ENCODE data around the gene CHST1. TPM values are rescaled to one million over a fixed set of nuclear protein-coding genes. Genes with fewer than 3 reads are reported as not detected.

CHST1 gene
- total RNA-seq, 1 donor from 2014 or later, result 2.6 TPM

DNA sequence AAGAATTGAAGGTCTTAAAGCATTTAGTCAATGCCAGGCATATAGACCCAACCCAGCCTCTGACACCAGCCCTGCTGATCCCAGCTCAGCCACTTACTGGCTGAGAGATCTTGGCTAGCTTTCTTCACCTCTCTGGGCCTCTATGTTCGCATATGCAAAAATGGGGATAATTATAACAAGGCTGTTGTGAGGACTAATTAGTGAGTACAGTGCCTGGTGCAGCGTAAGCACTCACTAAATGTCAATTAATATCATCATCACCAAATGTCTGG is 10.5 kb downstream of the CHST1 start:
- no peak overlapping the region for H3K4me3 ChIP-seq (ENCODE audit: insufficient read depth, low read depth, low read length)
- Mint-ChIP-seq H3K4me3 (ENCODE audit: unreplicated experiment) (no peak overlapping the region), H3K27ac (ENCODE audit: unreplicated experiment) (no peak overlapping the region), H3K9me3 (ENCODE audit: unreplicated experiment) (no peaks in the 10 kb centered on the region), H3K36me3 (ENCODE audit: low read depth, unreplicated experiment) (no peaks in the 10 kb centered on the region), H3K4me1 (ENCODE audit: low read depth, unreplicated experiment) (peaks cover 17% of the 10 kb centered on the region), H3K27me3 (ENCODE audit: low read depth, unreplicated experiment) (peaks cover 41% of the 10 kb centered on the region)
- no peak overlapping the region for H3K4me2 ChIP-seq (ENCODE audit: low read length)
- H3K4me1 ChIP-seq (ENCODE audit: insufficient read depth, low read length), result peaks cover 15% of the 10 kb centered on the region
- no peak for TF ChIP-seq EZH2 (IDR thresholded peaks at IDR 0.05; ENCODE audit: insufficient read depth, low read length)
- no peak for TF ChIP-seq CTCF (IDR thresholded peaks at IDR 0.05; ENCODE audit: insufficient read depth, low read depth, low read length)
- H3K9ac ChIP-seq (ENCODE audit: low read length), result no peak overlapping the region
- no peaks in the 10 kb centered on the region for H3K27me3 ChIP-seq (ENCODE audit: insufficient read depth, low read length)
- no peaks in the 10 kb centered on the region for H3K9me3 ChIP-seq (ENCODE audit: insufficient read depth, low read depth, low read length)
- no peaks in the 10 kb centered on the region for H3K79me2 ChIP-seq (ENCODE audit: insufficient read depth, low read length)
- H3K36me3 ChIP-seq (ENCODE audit: insufficient read depth, low read length), result no peaks in the 10 kb centered on the region
- no peak for DNase-seq (ENCODE audit: low read depth)
- no peak overlapping the region for H3K27ac ChIP-seq (ENCODE audit: low read depth, low read length)
- H4K20me1 ChIP-seq (ENCODE audit: insufficient read depth, low read length), result no peaks in the 10 kb centered on the region
- FAIRE-seq, result no peak
- H2AFZ ChIP-seq (ENCODE audit: low read depth, low read length), result no peak overlapping the region

- Histone ChIP-seq H3K9ac (ENCODE audit: low read length) (no peak overlapping the region), H3K9me3 (ENCODE audit: insufficient read depth, low read depth, low read length) (no peaks in the 10 kb centered on the region), H3K27me3 (ENCODE audit: insufficient read depth, low read length) (no peaks in the 10 kb centered on the region), H3K4me3 (ENCODE audit: insufficient read depth, low read depth, low read length) (no peak overlapping the region), H3K4me2 (ENCODE audit: low read length) (no peak overlapping the region), H2AFZ (ENCODE audit: low read depth, low read length) (no peak overlapping the region), H4K20me1 (ENCODE audit: insufficient read depth, low read length) (no peaks in the 10 kb centered on the region), H3K79me2 (ENCODE audit: insufficient read depth, low read length) (no peaks in the 10 kb centered on the region), H3K4me1 (ENCODE audit: insufficient read depth, low read length) (peaks cover 15% of the 10 kb centered on the region), H3K27ac (ENCODE audit: low read depth, low read length) (no peak overlapping the region), H3K36me3 (ENCODE audit: insufficient read depth, low read length) (no peaks in the 10 kb centered on the region)
- peaks cover 41% of the 10 kb centered on the region for H3K27me3 Mint-ChIP-seq (ENCODE audit: low read depth, unreplicated experiment)
- no peaks in the 10 kb centered on the region for H3K36me3 Mint-ChIP-seq (ENCODE audit: low read depth, unreplicated experiment)
- TF ChIP-seq CTCF (IDR thresholded peaks at IDR 0.05; ENCODE audit: insufficient read depth, low read depth, low read length) (no peak), EZH2 (IDR thresholded peaks at IDR 0.05; ENCODE audit: insufficient read depth, low read length) (no peak)
- H3K4me1 Mint-ChIP-seq (ENCODE audit: low read depth, unreplicated experiment), result peaks cover 17% of the 10 kb centered on the region
- FAIRE-seq, result no peak
- no peak overlapping the region for H3K4me3 Mint-ChIP-seq (ENCODE audit: unreplicated experiment)
- no peak overlapping the region for H3K27ac Mint-ChIP-seq (ENCODE audit: unreplicated experiment)
- DNase-seq (ENCODE audit: low read depth), result no peak
- H3K9me3 Mint-ChIP-seq (ENCODE audit: unreplicated experiment), result no peaks in the 10 kb centered on the region
Measured at GRCh38 chr11:45654231-45655011, 11.0 kb downstream of the CHST1 start.

DNA sequence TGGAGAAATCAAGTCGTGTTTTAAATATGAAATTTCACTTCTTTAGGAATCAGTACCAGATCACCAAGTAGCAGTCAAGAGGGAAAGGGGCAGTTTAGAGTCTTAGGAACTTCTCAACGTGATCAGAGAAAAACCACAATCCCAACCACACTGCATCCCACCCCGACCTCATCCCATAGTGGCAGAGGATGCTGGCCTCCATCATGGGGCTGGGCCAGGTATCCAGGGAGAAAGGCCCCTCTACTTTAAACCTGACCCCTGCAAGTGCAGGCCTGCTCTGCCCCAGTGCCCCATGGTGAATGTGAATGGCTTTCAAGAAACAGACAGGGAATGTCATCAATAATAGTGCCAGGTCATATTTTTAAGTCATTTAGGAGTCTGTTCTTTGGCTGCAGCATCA is 12.1 kb downstream of the CHST1 start:
- peaks cover 48% of the 10 kb centered on the region for H3K27me3 Mint-ChIP-seq (ENCODE audit: low read depth, unreplicated experiment)
- H3K36me3 ChIP-seq (ENCODE audit: insufficient read depth, low read length), result no peaks in the 10 kb centered on the region
- no peak overlapping the region for H2AFZ ChIP-seq (ENCODE audit: low read depth, low read length)
- TF ChIP-seq EZH2 (IDR thresholded peaks at IDR 0.05; ENCODE audit: insufficient read depth, low read length) (no peak), CTCF (IDR thresholded peaks at IDR 0.05; ENCODE audit: insufficient read depth, low read depth, low read length) (no peak)
- no peak overlapping the region for H3K4me2 ChIP-seq (ENCODE audit: low read length)
- no peaks in the 10 kb centered on the region for H3K9me3 ChIP-seq (ENCODE audit: insufficient read depth, low read depth, low read length)
- H3K27me3 ChIP-seq (ENCODE audit: insufficient read depth, low read length), result no peaks in the 10 kb centered on the region
- peaks cover 16% of the 10 kb centered on the region for H3K4me1 Mint-ChIP-seq (ENCODE audit: low read depth, unreplicated experiment)
- no peak overlapping the region for H3K27ac ChIP-seq (ENCODE audit: low read depth, low read length)
- no peaks in the 10 kb centered on the region for H3K36me3 Mint-ChIP-seq (ENCODE audit: low read depth, unreplicated experiment)
- no peak for FAIRE-seq
- peaks cover 4% of the 10 kb centered on the region for H3K4me1 ChIP-seq (ENCODE audit: insufficient read depth, low read length)
- H3K79me2 ChIP-seq (ENCODE audit: insufficient read depth, low read length), result no peaks in the 10 kb centered on the region
- no peak overlapping the region for H3K4me3 ChIP-seq (ENCODE audit: insufficient read depth, low read depth, low read length)
- no peaks in the 10 kb centered on the region for H4K20me1 ChIP-seq (ENCODE audit: insufficient read depth, low read length)
- H3K9me3 Mint-ChIP-seq (ENCODE audit: unreplicated experiment), result no peaks in the 10 kb centered on the region
- DNase-seq (ENCODE audit: low read depth), result no peak
- H3K4me3 Mint-ChIP-seq (ENCODE audit: unreplicated experiment), result no peak overlapping the region
- H3K27ac Mint-ChIP-seq (ENCODE audit: unreplicated experiment), result no peak overlapping the region
- H3K9ac ChIP-seq (ENCODE audit: low read length), result no peak overlapping the region

Data from astrocyte (in vitro differentiated cells and primary cell).